Activated naive CD4-positive, alpha-beta T cell (primary cell): ENCODE data around the gene SDK2.

Experiments used
- DNase-seq, 4 experiments: peaks; one replicate each; lab custom pipeline; 2025; lab: John Stamatoyannopoulos, UW

SDK2 gene

DNA sequence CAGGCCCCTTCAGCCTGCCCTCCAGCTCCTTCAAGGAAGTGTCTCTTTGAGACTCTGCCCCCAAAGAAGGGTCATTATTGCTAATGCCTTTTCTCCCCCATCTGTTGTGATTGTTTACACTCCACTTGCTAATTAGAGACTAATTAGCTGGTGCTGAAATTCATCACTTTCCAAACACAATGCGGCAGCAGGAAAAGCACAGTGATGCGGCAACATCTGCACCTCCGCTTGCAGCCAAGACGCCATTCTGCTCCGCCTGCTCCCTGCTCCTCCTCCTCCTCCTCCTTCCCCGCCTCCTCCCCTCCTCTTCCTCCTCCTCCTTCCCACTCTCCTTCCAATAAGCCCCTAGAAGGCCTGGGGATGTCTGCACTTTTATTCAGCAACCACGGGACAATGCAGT, 110.5 kb downstream of the SDK2 start:
- no peak for DNase-seq

DNA sequence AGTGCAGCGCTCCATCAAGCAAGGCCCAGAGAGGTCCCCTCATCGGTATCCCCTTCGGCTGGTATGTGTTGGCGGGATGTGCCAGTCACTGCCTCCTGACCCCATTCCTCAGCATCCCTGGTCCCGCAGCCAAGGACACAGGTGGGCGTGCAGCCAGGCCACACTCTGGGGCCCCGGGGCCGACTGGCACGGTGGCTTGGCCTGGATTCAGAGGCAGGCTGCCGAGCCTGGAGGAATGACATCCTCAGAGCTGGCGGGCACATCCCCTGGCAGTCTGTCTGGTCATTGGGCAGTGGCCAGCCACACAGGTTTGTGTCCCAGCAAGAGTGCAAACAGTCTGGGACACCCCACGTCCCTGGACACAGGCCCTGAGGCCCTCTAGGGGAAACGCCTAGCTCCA, 111.1 kb downstream of the SDK2 start:
- DNase-seq = no peak

DNA sequence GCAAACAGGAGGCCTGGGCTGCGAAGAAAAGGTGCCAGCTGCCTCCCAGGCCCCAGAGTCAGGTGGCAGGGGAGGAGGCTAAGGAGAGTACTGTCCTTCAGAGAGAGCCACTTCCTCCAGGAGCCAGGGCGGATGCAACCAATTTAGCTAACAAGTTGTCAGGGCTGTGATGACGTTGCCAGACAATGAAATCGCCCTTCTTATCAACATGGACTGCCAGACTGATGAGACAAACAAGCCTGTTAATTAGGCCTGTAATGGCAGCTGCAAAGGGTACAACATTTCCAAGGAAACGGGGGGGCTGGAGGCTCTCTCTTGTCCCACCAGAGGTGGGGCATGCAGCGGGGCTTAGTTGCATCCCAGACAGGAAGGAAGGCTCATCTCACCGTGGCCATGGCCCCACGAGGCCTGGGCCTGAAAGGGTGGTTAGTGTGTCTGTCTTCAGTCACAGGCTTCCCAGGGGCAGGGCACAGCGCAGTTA, 111.8 kb downstream of the SDK2 start:
- no peak for DNase-seq

DNA sequence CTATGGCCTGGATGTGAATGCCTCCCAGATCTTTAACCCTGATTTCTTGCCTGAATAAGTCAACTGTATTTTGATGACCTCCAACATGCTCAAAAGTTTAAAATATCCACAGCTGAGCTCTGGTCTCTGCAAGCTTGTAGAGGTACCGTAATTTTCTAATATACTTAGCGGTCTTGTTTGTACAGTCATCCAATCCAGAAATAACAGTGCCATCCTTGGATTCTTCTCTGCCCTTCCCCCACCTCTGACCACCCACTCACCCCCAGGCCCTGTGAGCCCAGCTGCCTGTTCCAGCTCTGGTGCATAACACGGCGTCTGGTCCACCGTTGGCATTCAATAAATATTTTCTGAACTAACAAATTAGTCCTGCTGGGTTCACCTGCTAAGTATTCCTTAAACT, 113.1 kb downstream of the SDK2 start:
- no peak for DNase-seq

DNA sequence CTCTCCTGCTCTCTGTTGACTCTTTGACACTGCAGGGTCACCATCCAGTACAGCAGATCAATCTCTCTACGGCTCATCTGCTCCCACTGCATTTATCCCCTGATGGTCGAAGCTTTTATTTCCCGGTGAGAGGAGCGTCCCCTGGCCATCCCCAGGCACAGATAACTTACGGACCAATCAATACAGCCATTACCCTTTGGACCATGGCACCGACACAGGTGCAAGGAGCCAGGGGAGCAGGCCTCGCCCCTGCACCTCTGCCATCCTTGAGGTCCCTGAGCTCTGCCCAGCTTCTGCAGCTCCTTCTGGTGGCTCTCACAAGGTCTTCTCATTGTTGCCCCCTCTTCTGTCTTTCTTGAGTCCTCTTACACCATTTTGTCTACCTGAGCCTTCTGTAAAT, 115.6 kb downstream of the SDK2 start:
- no peak for DNase-seq

DNA sequence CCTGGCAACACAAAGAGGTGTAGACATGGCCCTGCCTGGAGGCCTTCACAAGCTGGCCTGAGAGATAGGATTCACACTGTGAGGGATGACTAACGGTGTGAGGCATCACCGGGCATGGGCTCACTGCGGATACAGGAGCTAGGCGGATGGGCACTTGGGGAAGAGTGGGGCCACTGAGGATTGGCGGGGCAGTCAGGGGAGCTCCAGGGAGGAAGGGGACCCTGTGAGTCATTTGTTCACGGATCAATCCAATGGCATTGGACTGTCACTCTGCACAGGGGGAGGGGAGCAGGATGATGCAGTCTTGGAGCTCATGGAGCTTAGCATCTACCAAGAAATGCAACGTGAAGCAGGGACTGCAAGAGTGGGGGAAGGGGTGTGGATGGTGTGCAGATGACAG, 117.3 kb downstream of the SDK2 start:
- no peak for DNase-seq

DNA sequence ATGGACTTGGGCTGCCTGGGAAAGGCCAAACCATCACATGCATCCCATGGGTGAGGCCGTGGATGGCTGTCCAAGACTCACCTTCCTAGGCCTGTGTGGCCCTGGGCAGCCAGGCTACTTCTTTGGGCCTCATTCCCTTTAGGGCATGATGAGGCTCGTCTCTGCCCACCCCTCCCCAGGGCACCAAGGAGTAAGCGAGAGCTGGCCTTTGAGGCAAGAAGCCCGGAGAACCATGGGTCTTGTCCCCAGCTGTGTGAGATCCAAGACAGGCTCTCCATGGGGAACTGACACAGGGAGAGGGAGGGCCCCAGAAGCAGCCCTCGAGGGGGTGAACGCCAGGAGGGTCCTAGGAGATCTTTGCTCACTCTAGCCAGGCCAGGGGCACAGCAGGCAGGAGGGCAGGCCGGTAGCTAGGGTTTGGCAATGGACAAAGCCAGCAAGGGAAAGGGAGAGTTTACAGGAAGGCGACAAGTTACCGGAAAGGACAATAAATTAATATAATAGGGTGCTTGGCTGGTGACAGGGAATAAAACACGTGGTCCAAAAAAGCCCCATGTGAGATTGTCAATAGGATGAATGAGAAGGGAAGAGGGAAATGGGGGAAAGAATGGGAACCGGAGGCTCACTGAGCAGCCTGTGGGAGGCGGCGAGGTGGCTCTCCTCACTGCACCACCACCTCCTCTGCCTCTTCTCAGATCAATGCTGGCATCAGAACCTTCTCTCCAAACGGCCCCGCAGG, 119.1 kb downstream of the SDK2 start:
- DNase-seq = no peak

DNA sequence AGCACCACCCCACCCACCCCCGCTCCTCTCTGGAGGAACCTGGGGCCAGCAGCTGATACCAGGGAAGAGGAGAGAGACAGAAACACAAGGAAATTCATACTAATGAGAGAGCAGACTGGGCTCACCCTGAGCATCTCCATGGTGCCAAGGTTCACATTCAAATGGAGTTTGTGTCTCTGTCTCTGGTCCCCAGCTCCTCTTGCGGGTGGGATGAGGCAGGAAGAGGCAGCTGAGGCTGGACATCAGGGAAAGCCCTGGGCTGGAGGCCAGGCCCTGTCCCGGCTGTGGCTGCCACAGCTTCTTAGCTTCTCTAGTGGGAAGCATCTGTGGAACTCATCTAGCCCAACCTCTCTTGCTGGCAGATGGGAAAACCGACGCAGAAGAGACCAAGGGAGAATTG, 121.5 kb downstream of the SDK2 start:
- DNase-seq = no peak

DNA sequence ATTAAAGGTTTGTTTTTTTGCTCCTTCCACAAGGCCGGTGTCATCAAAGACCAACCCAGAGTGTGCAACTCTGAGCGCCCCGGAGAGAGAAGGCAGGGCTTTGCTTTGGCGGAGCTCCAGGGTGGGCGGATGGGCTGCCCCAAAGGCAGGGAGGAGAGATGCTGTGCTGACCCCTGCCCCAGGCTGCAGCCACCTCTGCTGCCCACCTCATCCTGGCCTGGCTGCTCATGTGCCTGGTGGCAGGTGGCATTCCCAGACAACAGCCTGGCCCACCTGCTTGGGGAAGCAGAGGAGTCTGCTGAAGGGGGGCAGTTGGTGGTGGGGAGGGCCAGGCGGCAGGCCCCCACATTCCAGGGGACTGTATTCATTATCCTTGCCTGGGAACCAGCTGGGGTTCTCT, 122.1 kb downstream of the SDK2 start:
- no peak for DNase-seq

DNA sequence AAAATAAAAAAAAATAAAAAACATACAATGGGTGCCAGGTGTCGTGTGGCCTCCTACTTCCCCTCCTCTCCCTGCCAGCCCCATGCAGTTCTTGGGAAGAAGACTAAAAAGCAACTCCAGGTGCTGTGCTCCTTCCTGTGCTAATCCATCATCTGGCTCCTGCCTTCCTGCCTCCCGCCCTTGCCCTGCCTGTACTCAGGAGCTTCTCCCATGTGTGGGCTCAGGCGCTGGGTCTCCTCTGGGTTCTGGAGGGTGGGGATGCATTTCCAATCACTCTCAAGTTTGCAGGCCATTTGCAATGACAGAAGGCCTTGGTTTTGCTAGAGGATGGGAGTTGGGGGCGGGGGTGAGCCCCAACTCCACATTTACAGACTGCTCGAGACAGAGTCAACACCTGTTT, 122.9 kb downstream of the SDK2 start:
- no peak for DNase-seq

DNA sequence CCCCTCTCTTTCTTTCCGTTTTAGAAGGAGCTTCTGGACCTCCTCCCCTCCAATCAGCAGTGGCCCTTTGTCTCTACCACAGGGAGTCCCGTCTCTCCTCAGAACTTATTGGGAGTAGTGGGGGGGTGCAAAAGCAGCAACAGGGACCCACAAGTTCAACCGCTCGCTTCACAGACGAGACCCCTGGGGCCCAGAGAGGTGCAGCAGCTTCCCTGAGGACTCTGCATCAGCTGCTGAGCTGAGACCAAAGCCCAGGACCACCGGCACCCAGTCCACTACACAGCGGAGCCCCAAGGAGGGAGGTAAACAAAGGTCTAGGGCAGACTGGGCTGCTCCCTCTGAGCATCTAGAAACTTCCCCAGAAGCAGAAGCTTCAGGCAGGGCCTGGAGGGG, 123.9 kb downstream of the SDK2 start:
- no peak for DNase-seq

DNA sequence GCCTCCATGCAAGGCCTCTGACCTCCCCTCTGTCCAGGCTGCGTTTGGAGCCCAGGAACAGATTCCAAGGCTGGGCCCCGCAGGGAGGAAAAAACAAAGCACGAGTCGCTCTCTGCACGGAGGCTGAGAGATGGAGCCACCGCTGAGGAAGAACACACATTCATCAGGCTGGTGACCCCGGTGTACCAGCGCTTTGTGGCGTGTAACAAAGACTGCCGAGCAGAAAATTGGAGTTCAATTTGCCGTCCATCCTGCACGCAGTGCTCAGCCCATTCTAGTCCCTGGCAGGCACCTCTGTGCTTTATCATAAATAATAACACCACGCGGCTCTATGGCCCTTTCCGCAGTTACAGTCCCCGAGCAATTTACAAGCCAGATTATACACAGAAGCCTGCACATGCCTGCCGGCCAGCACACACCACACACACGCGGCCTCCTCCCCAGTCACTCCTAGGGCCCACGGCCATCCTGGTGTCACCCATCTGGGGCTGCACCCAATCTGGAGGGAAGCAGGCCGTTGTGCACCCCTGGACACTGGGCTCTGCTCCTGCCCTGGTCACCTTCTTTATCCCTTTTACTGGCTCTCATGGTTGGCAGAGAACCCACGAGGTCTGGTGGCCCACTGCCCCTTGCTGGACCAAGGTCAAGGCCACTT, 124.4 kb downstream of the SDK2 start:
- DNase-seq = no peak

DNA sequence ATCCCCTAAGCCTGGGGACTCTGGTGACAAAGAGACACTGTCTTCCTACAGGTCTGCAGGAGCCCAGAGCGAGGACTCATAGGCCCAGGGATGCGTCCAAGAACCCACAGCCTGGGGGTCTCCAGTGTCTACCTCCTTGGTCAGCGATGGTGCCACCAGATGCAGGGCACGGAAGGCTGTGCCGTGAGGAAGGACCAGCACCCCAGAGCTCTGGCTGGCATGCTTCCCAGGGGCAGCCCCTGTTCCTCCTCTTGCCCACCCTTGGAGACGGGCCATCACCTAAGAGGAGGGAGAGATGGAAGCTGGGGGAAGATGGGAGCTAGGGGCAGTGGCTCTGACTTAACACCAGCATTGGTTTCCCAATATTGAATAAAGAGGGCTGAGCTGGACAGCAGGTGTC, 125.2 kb downstream of the SDK2 start:
- no peak for DNase-seq

DNA sequence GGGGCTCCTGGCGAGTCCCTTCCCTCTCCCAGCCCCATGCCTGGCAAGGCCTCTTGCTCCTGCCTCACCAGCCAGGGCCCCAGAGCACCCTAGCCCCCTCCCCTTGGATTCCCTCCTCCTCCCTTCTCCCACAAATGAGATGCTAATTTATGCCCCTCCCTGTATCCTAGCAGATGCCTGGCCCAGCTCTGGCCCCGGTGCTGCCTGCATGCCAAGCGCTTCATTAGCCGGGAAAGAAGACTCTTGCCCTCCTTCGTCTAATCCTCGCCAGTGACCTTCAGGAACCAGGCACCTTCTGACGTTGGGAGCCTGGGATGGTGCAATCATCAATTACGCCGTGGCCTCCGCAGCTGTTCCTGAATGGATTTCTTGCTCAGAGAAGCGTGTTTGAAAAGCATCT, 127.8 kb downstream of the SDK2 start:
- no peak for DNase-seq

DNA sequence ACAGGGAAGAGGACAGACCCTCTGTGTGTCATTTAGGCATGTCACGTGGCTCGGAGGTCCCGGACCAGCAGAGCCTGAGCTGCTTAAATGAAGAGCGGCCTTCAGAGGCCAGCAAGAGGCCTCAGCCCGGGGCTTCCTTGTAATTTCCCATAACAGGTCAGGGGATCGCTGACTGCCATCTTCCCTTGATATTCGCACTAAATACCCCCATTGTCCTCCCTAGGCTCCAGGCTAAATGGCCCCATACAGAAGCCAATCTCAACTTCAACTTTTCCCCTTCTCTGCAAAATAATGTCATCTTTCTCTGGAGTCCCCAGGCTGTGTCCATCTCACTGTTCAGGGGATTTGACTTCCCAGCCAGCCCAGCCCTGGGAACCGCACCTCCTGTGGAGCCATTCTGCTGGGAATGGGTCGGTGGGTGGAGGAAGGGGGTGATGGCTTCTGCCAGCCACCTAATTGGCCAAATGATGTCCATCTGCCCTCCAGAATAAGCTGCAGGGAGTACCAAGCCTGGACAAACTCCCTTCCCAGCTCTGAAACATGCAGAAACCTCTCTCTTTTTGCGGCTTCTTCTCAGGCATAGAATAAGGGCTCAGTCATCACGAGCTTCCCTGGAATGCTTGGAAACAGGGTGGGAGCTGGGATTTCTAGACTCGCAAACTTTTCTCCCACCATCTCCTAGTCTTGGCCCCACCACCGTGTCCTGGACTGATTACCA, 129.9 kb downstream of the SDK2 start:
- no peak for DNase-seq

DNA sequence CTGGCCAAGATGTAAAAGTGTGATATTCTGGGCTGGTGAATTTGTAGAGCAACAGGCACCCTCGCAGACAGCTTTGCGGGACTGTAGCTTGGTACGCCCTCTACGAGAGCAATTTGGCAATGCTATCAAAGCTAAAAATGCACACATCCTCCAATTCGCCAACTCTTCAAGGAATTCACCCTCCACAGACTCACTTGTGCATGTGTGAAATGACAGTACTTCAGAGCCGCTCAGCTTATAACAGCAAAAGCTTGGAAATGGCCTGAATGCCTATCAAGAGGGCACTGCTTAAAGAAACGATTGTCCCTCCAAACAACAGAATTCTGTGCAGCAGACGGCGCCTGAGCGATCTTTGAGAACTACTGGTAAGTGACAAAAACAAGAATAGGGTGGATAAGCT, 130.8 kb downstream of the SDK2 start:
- no peak for DNase-seq

DNA sequence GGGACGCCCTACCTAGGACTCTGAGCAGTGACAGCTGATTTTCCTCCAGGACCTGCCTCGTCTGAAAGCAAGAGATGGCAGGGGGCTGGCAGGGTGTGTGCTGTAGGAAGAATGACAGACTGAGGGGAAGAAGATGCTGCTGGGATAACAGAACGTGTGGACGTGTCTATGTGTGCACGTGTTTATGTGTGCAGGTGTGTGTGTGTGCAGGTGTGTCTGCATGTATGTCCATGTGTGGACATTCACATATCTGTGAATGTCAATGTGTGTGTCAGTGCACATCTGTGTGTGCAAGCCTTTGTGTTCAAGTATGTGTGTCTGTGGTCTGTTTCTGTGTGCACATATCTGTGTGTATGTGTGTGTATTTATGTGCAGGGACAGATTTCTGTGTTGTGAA, 132.5 kb downstream of the SDK2 start:
- no peak for DNase-seq

DNA sequence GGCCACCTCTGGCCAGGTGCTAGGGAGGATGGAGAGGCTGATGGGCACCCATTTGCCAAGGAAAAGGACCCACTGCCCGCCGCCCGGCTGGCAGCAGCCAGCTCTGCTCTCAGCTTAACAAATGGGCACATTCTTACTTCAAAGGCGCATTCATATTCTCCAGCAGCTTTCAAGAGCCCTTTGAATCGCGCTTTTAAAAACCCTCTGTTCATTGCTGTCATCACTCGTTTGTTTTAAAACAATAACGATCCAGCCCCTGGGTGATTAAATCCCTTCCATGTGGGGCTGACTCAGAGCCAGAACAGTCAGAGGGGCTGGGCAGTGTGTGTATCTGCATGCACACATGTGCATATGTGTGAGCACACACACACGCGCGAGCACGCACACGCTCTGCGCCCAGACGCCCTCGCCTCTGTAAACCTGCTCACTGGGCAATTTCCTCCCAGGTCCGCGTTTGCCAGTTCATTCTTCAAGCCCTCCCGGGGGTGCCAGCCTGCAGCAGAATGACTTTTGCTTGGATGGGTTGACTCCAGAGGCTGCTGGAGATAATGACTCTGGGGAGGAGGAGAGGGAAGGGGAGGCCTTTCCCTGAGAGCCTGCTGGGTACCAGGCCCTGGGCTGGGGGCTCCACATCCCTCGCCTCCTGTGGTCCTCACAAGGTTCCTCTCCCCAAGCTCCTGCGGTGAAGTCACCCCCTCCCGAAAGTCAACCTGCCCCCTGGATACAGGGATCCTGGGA, 133.1 kb downstream of the SDK2 start:
- DNase-seq = no peak

DNA sequence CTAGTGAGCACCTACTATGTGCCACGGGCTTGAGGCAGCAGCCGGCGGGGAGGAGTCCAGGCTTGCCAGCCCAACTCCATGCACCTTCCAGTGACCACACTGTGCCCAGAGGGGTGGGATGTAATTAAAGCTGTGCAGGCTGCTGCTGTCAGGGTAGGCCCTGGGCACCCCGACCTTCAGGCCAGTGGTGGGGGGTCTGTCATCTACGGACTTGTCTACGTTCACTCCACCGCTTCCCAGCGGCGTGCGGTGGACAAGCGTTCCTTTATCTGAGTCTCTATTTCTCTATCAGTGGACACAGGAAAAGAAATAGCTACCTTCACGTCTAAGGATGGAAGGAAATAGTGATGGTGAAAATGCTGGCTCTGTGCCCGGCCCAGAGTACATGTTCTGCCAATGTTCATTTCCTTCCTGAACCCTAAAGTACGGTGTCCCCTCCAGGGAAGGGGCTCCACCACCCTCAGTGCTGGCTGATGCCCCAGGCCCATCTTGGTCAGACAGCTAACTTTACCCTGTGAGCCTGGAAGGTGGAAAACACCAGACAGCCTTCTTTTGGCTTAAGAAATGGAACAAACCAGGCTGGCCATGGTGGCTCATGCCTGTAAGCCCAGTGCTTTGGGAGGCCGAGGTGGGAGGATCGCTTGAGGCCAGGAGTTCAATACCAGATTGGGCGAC, 135.2 kb downstream of the SDK2 start:
- DNase-seq = no peak

DNA sequence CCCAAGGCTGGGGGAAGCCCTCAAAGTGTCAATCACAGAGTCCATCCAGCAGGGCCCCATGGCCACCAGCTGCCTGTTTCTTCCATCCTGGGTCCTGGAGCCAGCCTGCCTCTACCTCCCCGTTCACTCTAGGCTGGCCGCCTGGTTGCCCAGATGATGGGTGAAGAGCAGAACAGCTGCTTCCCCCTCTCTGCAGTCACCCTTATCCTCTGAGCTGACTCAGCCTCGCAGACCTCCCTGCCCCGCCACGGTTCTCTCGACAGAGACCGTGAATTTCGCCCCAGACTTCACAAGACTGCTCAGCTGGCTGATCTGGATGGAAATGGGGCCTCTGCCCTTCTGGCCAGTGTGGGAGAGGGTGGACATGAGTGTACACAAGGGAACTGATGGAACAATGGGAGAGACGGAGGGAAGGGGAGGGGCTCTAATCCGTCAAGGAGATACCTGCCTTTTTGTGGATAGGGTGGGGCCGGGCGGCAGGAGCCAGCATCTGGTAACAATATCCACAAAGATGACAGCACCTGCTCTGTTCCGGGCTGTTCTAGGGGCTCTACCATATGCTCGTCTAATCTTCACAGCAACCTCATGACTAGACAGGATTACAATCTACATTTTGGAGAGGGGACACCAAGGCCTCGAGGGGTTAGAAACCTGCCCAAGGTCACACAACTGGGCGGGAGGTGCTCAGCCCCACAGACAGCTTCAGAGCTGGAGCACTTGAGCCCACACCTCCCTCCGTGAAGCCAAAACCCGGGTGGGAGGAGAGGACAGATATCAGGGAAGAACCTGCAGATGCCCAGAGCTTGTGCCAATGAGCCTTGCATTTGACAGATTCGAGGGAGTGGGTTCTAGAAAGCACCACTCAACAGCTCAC, 136.0 kb downstream of the SDK2 start:
- DNase-seq = no peak
